HG02798 (cell line): ENCODE data around the gene RBPJ.

Experiments
- ATAC-seq: cut with Tn5 transposase; IDR thresholded peaks from one replicate; pipeline ENCODE4 v1.9.1; 2021; ENCODE audit warnings: mild to moderate bottlenecking; ENCODE audit not compliant: unreplicated experiment, poor library complexity

RBPJ gene

DNA sequence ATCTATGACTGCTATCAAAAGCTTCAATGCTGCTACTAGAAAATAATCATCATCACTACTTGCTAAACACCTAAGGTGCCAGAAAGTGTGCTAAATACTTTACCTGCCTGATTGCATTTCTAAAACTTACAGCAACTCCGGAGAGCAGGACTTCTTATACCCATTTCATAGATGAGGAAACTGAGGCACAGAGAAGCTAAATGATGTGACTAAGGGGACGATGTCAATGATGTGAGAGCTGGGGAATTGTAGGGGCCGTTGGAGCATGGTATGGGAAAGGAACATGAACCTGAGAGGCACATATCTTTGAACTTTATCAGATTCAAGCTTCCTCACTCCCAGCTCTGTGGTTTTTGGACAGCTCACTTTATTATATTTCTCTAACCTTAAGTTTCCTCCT lies 130.8 kb downstream of the RBPJ start:
- ATAC-seq: no peak

DNA sequence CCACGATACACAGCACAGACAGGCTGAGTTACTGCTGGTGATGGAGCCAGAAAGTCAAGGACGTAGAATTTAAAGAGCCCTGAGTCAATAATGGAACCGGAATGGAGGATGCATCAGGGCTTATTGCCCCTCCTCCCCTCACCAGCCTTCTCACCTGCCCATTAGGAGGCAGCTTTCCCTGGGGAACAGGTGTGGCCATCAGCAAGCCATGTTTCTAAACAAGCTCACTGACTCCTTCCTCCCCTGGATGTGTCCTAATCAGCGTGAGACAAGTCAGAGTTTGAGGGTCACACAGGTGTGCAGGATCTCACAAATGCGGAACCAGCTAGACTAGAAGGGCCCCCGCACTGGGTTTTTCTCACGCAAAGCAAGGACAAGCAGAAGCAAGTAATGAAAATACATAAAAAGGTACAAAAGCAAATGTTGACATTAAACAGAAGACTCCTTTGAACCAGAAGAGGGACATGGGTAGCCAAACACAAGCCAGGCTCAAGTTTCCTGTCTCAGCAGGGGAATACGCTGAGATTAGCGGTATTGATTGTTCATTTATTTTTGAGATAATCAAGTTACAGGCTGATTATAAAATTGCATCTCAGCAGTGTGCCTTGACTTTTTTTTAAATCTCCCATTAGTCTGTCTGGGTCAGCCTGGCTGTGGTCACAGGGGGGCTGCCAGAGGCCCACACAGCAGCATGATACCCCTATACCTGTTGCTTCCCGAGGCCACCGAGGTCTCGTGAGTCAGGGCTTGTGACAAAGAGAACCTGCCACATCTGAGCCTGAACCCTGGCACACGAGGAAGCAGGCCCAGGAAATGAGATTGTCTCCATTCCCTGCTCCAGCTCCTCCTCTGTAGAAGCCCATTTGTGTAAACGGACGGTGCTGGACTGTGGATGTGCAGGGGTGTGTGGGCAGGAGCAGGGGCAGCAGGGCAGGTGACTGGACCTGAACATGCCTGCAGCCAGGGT lies 132.0 kb downstream of the RBPJ start:
- ATAC-seq: no peak

DNA sequence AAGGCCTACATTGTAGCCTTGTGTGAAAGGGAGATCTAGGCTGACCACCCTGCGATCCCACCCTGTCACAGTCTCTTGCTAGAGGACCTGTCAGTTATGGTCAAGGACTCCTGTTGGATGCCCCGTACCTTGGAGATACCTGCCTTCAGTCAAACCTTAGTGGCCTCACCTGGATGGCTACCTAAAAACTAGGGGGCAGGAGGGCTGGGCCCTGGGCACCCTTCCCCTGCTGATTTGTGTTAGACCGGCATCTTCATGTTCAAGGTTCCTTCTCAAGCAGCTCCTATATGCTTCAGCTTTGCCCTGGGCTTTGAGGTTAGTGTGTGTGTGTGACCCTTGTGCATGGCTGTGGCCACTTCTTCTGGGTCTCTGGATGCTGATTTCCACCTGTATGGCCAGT lies 134.1 kb downstream of the RBPJ start:
- no peak for ATAC-seq

DNA sequence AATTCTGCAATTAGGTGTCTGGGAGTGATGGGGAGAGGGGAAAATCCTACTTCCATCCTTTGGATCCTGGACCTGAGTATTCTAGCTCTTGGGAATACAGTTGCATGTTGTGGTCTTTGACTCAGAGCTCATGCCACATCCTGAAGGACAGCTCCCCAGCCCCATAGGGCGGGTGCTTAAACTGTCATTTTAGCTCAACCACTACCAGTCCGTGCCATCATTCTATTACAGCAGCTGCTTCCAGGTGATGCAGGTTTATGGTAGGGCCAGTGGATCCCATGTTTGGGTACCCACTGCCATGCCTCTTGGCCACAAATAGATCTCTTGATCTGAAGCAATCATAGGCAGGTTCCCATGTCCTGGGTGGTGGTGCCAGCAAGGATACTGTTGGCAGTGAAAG lies 134.8 kb downstream of the RBPJ start:
- no peak for ATAC-seq

DNA sequence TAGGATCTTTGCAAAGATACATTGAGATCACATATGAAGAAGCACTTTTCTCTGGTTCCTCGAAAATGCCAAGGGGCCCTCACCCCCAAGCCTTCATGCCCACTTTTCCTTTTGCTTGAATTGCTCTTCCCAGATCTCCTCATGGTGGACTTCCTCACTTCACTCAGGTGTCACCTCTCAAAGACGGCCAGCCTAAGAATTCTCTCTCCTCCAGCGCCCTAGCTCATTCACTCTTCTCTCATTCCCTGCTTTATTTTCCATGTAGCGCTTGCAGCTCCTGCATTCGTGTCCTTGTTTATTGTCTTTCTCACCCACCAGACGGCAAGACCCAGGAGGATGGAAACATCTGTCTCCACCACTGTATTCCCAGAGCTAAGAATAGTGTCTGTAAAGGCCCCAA lies 136.6 kb downstream of the RBPJ start:
- ATAC-seq: no peak

DNA sequence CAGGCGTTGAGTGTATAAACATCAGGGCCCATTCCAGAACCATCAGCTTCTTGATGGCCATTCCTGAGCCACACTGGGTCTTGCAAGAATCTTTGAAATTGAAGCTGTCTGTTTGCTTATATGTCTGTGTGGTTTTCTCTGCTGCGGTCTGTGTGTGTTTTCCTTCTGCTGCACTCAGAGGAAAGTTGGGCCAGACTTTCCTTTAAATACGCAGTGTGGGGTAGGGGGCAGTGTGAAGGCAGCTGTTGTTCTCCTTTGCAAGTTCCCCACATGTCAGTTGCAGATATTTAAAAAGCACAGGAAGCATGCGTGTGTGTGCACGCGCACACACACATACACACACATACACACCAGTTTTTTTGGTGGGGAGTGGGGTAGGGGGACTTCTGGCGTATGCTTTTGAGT lies 137.3 kb downstream of the RBPJ start:
- no peak for ATAC-seq

DNA sequence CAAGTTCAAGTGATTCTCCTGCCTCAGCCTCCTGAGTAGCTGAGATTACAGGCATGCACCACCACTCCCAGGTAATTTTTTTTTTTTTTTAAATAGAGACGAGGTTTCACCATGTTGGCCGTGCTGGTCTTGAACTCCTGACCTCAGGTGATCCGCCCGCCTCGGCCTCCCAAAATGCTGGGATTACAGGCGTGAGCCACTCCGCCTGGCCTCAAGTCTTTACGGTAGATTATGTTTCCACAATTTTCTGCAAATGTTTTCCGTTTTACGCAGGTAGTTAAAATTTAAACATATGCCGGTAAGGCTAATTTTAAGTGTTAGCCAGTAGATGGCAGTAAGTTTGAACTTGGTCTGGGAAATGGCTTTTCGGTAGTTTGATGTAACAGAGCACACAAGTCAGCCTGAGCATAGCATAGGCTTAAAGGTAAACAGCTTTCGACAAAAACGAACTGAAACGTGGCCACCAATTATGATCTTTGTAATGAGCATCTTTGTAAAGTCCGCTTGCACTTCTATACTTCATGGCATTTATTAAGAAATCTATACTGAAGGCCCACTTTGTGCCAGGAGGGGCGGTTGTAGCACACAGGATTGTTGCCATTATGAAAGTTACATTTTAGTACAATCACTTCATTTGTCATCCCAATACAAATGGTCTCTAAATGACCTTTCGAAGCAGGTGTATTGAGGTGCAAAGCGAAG lies 138.4 kb downstream of the RBPJ start:
- peak; percentile 80 for ATAC-seq

DNA sequence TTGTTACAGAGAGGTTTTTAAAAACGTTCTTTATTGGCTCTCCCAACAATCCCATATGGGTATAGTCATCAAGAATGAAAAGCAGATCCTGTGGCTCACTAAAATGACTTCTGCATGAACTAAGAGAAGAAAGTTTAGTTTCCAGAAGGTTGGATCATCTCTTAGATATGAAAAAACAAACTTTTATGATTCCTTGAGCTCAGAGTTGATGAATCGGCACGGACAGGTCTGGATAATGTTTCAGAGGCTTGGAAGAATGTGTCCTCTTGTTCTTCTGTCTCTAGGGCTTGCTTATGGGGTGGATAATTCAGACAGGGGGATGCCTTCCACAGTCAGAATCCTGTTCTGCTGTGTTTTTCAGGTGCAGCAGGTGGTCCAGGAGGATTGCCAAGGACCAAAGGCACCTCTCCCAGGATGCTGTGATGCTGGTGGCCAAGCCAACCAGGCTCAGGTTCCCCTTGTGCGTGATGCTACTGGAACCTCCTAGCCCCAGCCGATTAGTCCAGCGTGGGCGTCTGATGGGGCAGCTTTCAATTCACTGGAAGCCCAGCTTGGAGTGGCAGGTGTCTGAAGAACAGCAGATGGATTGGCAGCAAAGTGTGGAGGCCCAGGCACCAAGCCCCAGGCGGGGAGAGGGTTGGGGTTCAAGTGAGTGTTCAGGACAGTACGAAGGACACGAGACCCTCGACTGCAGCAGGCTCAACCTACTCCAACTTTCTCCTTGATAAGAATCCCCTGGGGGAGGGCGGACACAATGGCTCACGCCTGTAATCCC lies 139.1 kb downstream of the RBPJ start:
- no peak for ATAC-seq

DNA sequence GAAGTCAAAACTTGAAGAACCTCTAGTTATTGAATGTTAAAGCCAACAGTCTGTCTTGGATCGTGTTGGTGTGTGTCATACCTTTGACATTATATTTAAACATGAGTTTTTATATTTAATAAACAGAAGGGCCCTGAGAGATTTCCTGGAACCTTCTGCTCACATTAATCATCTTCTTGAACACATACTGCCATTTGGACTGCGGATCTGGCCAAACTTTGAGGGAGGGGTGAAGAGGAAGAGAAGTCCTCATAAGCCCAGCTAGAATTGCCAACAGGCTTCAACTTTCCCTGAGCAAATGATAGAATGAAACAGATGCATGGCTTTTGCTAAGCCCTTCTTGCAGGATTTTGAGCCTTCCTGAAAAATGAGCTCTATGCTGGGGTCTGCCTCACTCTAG lies 142.1 kb downstream of the RBPJ start:
- ATAC-seq: no peak

DNA sequence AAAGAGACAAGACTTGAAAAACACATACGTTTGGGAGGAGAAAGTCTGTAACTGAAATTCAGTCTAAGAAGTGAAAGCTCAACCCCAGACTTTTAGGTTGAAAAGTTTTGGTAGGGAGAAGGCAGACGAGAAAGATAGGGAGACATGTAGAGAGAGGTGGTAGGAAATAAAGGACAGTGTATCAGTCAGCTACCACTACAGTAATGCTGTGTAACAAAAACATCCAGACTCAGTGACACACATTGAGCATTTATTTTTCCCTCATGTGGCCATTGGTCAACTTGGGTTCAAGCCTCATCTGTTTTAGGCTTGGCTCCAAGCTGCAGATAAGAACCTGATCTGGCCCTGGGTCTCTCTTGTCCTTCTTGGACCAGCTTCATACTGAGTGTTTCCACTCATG lies 142.6 kb downstream of the RBPJ start:
- no peak for ATAC-seq

DNA sequence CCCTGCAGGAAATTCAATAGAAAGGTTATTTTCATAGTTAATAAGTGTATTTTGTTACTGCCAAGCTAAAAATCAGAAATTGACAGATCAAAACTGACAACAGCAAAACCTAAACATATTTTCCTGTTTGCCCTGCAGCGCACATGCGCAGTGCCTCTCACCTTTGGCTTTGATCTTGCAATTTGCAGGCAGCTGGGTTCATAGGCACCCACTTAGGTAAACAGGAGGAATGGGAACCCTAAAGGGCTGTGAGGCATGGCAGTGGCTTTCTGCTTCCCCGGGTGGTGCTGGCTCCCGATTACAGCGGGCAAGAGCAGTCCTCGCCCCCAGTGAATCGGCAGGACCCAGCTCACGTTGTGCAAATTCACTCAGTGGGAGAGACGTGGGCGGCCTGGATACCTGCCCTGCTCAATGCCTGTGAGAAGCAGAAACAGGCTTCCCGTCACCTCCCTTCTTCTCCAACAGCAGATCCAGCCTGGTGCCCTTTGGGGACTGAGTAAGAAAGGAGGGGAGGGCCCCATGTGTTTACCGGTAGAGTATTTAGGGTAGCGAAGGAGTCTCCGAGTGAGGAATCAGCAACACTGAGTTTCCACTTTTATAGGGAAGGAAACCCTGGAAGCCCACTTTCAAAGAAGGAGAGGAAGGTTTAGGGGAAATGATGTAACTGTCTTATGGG lies 143.7 kb downstream of the RBPJ start:
- no peak for ATAC-seq

DNA sequence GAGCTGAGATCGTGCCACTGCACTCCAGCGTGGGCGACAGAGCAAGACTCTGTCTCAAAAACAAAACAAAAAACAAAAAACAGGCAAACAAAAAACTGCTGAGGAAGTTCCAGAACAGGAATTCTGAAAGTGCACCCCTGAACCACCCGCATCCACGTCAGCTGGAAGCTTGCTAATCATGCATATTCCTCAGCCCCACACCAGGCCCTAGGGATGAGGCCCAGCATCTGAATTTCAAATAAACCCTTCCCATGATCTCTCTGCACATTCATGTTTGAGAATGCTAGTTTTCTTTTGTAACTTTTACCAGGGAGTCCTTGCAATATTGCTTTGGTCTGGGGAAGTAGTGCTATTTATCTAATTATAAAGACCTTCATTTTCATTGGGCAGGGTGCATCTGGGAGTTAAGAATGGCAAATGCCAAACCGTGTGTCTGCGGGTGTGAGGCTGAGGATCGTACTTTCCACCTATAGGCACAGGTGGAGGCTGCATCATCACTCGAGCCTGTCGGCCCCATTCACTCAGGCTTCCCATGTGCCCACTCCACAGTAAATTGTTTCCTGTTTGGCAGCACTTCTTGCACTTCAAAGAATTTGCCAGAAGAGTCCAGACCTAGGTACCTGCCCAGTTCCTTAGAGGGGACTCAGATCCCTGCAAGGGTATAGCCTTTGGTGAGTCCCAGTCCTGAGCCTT lies 145.9 kb downstream of the RBPJ start:
- ATAC-seq: no peak

DNA sequence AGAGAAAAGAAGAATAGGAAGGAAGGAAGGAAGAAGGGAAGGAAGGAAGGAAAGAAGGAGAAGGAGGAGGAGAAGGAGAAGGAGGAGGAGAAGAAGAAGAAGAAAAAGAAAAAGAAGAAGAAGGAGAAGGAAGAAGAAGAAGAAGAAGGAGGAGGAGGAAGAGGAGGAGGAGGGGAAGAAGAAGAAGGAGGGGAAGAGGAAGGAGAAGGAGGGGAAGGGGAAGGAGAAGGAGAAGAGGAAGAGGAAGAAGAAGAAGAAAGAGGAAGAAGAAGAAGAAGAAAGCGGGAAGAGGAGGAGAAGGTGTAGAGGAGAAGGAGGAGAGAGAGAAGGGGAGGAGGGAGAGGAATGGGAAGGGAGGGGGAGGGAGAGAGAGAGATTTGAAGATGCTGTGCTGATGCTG lies 146.9 kb downstream of the RBPJ start:
- no peak for ATAC-seq

DNA sequence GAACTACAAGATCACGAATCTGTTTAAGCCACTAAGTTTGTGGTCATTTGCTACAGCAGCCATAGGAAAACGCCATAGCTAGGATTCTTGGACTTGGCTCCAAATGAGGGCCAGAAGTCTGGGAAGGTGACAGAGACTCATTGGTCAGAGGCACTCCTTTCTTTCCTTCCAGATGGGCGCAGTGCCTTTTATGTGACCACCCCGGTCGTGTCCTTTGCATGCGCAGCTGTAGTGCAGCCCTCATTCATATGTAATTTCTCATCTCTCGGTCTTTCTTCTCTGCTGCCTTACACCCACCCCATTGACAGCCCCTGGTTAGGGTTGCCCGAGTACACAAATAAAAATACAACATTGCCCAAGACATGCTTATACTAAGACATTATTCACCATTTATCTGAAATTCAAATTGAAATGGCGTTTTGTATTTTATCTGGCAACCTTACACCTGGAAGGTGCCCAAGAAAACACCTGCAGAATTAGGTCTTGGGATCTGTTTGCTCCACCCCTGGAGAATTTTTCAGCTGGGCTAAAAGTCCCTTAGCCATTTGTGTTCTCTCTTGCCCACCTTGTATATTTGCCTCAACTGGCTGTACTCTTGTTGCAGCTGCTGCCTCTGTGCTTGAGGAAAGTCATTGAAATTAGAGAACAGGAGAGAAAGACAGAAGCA lies 147.6 kb downstream of the RBPJ start:
- no peak for ATAC-seq

DNA sequence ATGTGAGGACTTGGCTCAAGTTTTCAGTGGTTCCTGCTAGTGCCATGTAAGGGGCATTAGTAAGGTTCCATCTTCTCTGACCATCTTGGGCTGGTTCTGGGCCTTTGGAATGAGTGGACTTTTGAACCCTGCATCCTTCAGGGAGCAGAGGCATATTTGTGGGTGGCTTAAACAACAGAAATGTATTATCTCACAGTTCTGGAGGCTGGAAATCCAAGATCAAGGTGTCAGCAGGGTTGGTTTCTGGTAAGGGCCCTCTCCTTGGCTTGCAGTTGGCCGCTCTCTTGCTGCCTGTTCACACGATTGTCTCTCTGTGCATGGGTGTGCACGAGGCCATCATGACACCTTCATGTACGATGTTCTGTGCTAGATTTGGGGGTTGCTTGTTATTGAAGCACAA lies 148.2 kb downstream of the RBPJ start:
- ATAC-seq: no peak

DNA sequence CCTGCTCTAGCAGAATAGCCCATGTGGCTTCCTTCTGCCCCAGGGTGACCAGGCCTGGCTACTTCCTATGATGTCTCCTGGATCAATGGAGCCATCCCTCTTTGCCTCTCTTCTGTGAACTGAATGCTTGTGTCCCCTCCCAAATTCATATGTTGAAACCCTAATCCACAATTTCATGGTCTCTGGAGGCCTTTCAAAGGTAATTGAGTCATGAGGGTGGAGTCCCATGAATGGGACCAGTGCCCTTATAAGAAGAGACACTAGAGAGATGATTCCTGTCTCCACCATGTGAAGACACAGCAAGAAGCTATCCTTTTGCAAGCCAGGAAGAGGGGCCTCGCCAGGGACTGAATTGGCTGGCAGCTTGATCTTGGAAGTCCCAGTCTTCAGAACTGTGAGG lies 151.1 kb downstream of the RBPJ start:
- ATAC-seq: no peak

DNA sequence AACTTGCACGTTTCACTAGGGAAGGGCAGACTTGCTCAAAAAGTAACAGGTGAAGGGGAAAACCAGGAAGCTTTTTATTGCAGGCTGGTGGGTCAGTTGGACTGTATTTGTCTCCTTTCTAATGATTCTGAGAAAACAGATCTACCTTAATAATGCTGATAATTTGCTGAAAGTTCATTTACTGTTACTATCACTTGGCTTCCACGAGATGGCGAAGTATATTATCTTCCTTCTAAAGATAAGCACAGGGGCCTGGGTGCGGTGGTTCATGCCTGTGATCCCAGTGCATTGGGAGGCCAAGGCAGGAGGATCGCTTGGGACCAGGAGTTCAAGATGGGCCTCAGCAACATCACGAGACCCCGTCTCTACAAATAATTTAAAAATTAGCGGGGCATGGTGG lies 153.1 kb downstream of the RBPJ start:
- ATAC-seq: no peak

DNA sequence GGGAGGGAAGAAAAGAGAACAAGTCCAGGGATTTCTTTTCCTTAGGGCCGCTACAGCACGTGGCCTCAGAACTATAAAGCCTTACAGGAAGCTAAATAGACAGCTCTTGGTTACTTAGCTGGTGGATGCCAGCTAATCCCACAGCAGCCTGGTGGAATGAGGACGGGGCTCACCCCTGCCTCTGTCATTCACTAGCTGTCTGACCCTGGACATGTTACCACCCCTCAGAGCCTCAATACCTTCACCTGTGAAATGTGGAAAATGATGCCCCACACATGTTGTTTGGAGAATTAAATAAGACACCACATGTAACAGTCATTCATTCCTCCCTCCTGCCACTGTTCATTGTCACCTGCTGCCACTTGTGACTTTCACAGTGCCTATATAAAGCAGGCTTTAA lies 153.7 kb downstream of the RBPJ start:
- no peak for ATAC-seq

DNA sequence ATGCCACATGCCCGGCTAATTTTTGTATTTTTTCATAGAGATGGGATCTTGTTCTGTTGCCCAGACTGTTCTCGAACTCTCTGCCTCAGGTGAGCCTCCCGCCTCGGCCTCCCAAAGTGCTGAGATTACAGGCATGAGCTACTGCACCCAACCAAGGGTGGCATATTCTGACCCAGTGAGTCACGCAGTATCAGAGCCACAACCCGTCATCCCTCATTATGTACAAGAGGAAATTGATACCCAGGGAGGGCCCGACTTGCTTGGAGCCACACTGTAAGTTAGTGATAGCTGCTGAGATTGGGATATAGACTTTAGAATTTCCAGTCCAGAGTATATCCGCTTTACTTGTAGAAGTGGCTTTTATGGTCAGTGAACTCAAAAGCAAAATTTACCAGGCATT lies 154.9 kb downstream of the RBPJ start:
- ATAC-seq: no peak
